HepG2 (cell line): ENCODE data around the gene TRMT112. TPM values are rescaled to one million over a fixed set of nuclear protein-coding genes. Genes with fewer than 3 reads are reported as not detected.

Experiments
- HDAC2 ChIP-seq: sonication (generic); formaldehyde crosslinking; IDR thresholded peaks from 2 replicates; pipeline ENCODE4 v1.4.0; 2020; ENCODE audit warnings: missing genetic modification reagents
- SP140L ChIP-seq: sonication (generic); formaldehyde crosslinking; IDR thresholded peaks from 2 replicates; pipeline ENCODE4 v1.4.0; 2020; ENCODE audit warnings: missing genetic modification reagents, borderline replicate concordance
- ZNF326 ChIP-seq: sonication (generic); formaldehyde crosslinking; IDR thresholded peaks from 2 replicates; pipeline ENCODE4 v1.4.0; 2020; ENCODE audit warnings: missing genetic modification reagents, borderline replicate concordance
- polyA plus RNA-seq, 8 experiments: library from polyadenylated mRNA; depleted of rRNA in 3 of 8; stranded (reverse) in 7 of 8; unstranded in 1 of 8; fragments of >200 nt; fragmentation: Illumina TruSeq in 4 of 8; extraction: Trizol in 4 of 8; gene quantifications; 2 replicates each; pipeline versions ENCODE4 v1.2.1 to v1.2.3, GENCODE V29; 2011 to 2016; ENCODE audit warnings: low read depth in 4 of 8, missing spikeins in 1 of 8, mixed read lengths in 1 of 8; ENCODE audit not compliant: insufficient read depth in 1 of 8
- total RNA-seq, 5 experiments: library from RNA; depleted of rRNA; stranded (reverse); fragments of >200 nt; fragmentation: Illumina TruSeq; extraction: Trizol; gene quantifications; 2 replicates each; pipeline ENCODE4 v1.2.3, GENCODE V29; 2016; ENCODE audit warnings: low read depth in 1 of 5
- TF ChIP-seq, protein P1 (sequence below): sonication (generic); formaldehyde crosslinking; IDR thresholded peaks from 2 replicates; pipeline ENCODE4 v1.5.0; 2020; ENCODE audit warnings: mild to moderate bottlenecking, missing genetic modification reagents, moderate library complexity
- TF ChIP-seq, protein P2 (sequence below): sonication (generic); formaldehyde crosslinking; IDR thresholded peaks from 2 replicates; pipeline ENCODE4 v1.5.0; 2020; ENCODE audit warnings: mild to moderate bottlenecking, missing genetic modification reagents, borderline replicate concordance

The TRMT112 gene
- total and polyA plus RNA-seq, 2 of the 13 experiments (the other 11 are each of a cell fraction or from before 2014, with no cell fraction given): 186 to 409 TPM

DNA sequence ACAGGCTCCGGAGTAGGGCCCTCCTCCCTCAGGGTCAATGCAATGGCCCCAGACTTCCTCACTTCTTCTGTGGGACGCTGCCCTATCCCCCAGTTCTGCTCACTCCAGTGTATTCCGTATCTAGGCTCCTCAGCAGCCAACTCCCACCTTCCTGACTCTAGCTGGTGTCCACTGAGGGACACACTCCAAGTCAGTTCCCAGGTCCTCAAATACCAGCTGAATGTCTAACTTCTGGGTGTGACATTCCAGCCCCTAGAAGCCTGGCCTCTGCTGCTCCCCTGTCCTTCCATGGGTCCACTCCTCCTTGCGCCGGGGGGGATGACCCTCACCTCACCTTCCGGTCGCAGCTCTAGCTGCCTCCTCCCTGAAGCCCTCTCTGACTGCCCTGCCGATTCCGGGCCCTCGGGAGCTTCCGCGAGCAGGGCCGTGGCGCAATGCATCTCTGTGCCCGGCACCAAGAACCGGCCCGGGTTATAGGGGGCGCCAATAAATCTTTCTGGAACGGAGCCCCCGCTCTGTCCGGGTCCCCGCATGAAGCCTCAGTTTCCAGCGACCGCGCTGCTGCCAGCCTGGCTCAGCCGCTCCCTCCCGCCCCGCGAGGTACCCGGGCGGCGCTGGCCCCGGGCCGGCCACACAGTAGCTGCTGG, 48.3 kb downstream of the TRMT112 start (continued):
- TF ChIP-seq, protein P1, sequence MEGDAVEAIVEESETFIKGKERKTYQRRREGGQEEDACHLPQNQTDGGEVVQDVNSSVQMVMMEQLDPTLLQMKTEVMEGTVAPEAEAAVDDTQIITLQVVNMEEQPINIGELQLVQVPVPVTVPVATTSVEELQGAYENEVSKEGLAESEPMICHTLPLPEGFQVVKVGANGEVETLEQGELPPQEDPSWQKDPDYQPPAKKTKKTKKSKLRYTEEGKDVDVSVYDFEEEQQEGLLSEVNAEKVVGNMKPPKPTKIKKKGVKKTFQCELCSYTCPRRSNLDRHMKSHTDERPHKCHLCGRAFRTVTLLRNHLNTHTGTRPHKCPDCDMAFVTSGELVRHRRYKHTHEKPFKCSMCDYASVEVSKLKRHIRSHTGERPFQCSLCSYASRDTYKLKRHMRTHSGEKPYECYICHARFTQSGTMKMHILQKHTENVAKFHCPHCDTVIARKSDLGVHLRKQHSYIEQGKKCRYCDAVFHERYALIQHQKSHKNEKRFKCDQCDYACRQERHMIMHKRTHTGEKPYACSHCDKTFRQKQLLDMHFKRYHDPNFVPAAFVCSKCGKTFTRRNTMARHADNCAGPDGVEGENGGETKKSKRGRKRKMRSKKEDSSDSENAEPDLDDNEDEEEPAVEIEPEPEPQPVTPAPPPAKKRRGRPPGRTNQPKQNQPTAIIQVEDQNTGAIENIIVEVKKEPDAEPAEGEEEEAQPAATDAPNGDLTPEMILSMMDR (CRISPR knock-in tag): no peak
- TF ChIP-seq, protein P2, sequence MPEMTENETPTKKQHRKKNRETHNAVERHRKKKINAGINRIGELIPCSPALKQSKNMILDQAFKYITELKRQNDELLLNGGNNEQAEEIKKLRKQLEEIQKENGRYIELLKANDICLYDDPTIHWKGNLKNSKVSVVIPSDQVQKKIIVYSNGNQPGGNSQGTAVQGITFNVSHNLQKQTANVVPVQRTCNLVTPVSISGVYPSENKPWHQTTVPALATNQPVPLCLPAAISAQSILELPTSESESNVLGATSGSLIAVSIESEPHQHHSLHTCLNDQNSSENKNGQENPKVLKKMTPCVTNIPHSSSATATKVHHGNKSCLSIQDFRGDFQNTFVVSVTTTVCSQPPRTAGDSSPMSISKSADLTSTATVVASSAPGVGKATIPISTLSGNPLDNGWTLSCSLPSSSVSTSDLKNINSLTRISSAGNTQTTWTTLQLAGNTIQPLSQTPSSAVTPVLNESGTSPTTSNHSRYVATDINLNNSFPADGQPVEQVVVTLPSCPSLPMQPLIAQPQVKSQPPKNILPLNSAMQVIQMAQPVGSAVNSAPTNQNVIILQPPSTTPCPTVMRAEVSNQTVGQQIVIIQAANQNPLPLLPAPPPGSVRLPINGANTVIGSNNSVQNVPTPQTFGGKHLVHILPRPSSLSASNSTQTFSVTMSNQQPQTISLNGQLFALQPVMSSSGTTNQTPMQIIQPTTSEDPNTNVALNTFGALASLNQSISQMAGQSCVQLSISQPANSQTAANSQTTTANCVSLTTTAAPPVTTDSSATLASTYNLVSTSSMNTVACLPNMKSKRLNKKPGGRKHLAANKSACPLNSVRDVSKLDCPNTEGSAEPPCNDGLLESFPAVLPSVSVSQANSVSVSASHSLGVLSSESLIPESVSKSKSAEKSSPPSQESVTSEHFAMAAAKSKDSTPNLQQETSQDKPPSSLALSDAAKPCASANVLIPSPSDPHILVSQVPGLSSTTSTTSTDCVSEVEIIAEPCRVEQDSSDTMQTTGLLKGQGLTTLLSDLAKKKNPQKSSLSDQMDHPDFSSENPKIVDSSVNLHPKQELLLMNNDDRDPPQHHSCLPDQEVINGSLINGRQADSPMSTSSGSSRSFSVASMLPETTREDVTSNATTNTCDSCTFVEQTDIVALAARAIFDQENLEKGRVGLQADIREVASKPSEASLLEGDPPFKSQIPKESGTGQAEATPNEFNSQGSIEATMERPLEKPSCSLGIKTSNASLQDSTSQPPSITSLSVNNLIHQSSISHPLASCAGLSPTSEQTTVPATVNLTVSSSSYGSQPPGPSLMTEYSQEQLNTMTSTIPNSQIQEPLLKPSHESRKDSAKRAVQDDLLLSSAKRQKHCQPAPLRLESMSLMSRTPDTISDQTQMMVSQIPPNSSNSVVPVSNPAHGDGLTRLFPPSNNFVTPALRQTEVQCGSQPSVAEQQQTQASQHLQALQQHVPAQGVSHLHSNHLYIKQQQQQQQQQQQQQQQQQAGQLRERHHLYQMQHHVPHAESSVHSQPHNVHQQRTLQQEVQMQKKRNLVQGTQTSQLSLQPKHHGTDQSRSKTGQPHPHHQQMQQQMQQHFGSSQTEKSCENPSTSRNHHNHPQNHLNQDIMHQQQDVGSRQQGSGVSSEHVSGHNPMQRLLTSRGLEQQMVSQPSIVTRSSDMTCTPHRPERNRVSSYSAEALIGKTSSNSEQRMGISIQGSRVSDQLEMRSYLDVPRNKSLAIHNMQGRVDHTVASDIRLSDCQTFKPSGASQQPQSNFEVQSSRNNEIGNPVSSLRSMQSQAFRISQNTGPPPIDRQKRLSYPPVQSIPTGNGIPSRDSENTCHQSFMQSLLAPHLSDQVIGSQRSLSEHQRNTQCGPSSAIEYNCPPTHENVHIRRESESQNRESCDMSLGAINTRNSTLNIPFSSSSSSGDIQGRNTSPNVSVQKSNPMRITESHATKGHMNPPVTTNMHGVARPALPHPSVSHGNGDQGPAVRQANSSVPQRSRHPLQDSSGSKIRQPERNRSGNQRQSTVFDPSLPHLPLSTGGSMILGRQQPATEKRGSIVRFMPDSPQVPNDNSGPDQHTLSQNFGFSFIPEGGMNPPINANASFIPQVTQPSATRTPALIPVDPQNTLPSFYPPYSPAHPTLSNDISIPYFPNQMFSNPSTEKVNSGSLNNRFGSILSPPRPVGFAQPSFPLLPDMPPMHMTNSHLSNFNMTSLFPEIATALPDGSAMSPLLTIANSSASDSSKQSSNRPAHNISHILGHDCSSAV: 0 out of 2 replicates have a peak, but pooled peaks have one; percentile 33
- TF ChIP-seq HDAC2 (peak; percentile 19; the same call in 1 of the 2 replicates), ZNF326 (CRISPR knock-in tag) (no peak), SP140L (CRISPR knock-in tag) (no peak)
- TF ChIP-seq, all 625 proteins: peak for 71
